IMR-90 (cell line): ENCODE data around the gene SYTL3. TPM values are rescaled to one million over a fixed set of nuclear protein-coding genes. Genes with fewer than 3 reads are reported as not detected.

Experiments
- ATAC-seq: fragments of 200-7000 bp; cut with Tn5 transposase; 2 replicates; pipeline ENCODE4 v1.9.1; 2020; ENCODE audit warnings: low read depth, mild to moderate bottlenecking, moderate library complexity
- BruUV-seq: library from RNA; stranded (reverse); fragments of 400-500 nt; replicated peaks from 2 replicates; lab custom pipeline; 2021; lab: Mats Ljungman, UMichigan
- CTCF ChIA-PET: fragments of 300-600 bp; formaldehyde crosslinking; extraction: SDS; loops from one replicate; lab custom pipeline; 2021; ENCODE audit warnings: antibody characterized with exemption; lab: Yijun Ruan, JAX
- POLR2A ChIA-PET: fragments of 300-600 bp; sonication (Branson Sonifier 250); formaldehyde crosslinking; loops from one replicate; lab custom pipeline; 2022; ENCODE audit warnings: antibody characterized with exemption; ENCODE audit not compliant: unreplicated experiment; lab: Charles Lee
- DNase-seq: peaks from one replicate; pipeline ENCODE4 v3.0.0; 2013
- H2AFZ ChIP-seq: replicated peaks from 2 replicates; pipeline ENCODE3; 2013; ENCODE audit warnings: low read length, mild to moderate bottlenecking; ENCODE audit not compliant: poor library complexity
- H2AK5ac ChIP-seq: 2 replicates; pipeline ENCODE4 v1.6.1; 2013; ENCODE audit warnings: low read depth, low read length, inconsistent platforms
- H2AK9ac ChIP-seq: replicated peaks from 2 replicates; pipeline ENCODE3; 2013; ENCODE audit warnings: mild to moderate bottlenecking, low read depth, low read length, moderate library complexity; ENCODE audit not compliant: poor library complexity
- H2BK120ac ChIP-seq: 2 replicates; pipeline ENCODE4 v1.6.1; 2013; ENCODE audit warnings: low read depth, low read length, inconsistent platforms
- H2BK15ac ChIP-seq: 3 replicates; pipeline ENCODE4 v1.6.1; 2013; ENCODE audit warnings: low read depth, low read length, inconsistent platforms
- H2BK20ac ChIP-seq: 2 replicates; pipeline ENCODE4 v1.6.1; 2013; ENCODE audit warnings: low read depth, mild to moderate bottlenecking, inconsistent platforms, low read length, moderate library complexity
- H2BK5ac ChIP-seq: 2 replicates; pipeline ENCODE4 v1.6.1; 2013; ENCODE audit warnings: mild to moderate bottlenecking, low read depth, low read length, inconsistent platforms; ENCODE audit not compliant: poor library complexity, severe bottlenecking
- H3K14ac ChIP-seq: replicated peaks from 2 replicates; pipeline ENCODE4 v1.6.1; 2013; ENCODE audit warnings: low read depth, low read length, inconsistent platforms
- H3K18ac ChIP-seq: 2 replicates; pipeline ENCODE4 v1.6.1; 2013; ENCODE audit warnings: low read depth, low read length, control low read depth
- H3K23ac ChIP-seq: 2 replicates; pipeline ENCODE4 v1.6.1; 2013; ENCODE audit warnings: low read depth, low read length, inconsistent platforms
- H3K27ac ChIP-seq: 2 replicates; pipeline ENCODE4 v1.5.1; 2013; ENCODE audit warnings: mild to moderate bottlenecking, control low read depth, low read length; ENCODE audit not compliant: insufficient read depth
- H3K27me3 ChIP-seq: 2 replicates; pipeline ENCODE4 v1.6.1; 2013; ENCODE audit warnings: low read length; ENCODE audit not compliant: control insufficient read depth, insufficient read depth
- H3K36me3 ChIP-seq: 2 replicates; pipeline ENCODE4 v1.6.1; 2013; ENCODE audit warnings: low read length, mixed read lengths; ENCODE audit not compliant: control insufficient read depth, insufficient read depth
- H3K4ac ChIP-seq: 2 replicates; pipeline ENCODE4 v1.6.1; 2013; ENCODE audit warnings: low read depth, low read length, inconsistent platforms
- H3K4me1 ChIP-seq: 2 replicates; pipeline ENCODE4 v1.6.1; 2013; ENCODE audit warnings: low read length, mixed read lengths; ENCODE audit not compliant: control insufficient read depth, insufficient read depth
- H3K4me2 ChIP-seq: 2 replicates; pipeline ENCODE4 v1.6.1; 2013; ENCODE audit warnings: low read depth, mild to moderate bottlenecking, control low read depth, low read length, moderate library complexity
- H3K4me3 ChIP-seq: 2 replicates; pipeline ENCODE4 v1.5.1; 2013; ENCODE audit warnings: low read depth, mild to moderate bottlenecking, control low read depth, low read length, moderate library complexity; ENCODE audit not compliant: insufficient read depth
- H3K56ac ChIP-seq: 2 replicates; pipeline ENCODE4 v1.6.1; 2013; ENCODE audit warnings: low read length, inconsistent platforms; ENCODE audit not compliant: insufficient read depth; ENCODE audit errors: extremely low read depth
- H3K79me1 ChIP-seq, 2 experiments: 2 replicates each; pipeline ENCODE4 v1.6.1; 2013; ENCODE audit warnings: low read length in 2 of 2, inconsistent platforms in 1 of 2, low read depth in 1 of 2
- H3K9ac ChIP-seq: 2 replicates; pipeline ENCODE4 v1.6.1; 2013; ENCODE audit warnings: low read depth, low read length, control low read depth
- H3K9me1 ChIP-seq: 2 replicates; pipeline ENCODE4 v1.6.1; 2013; ENCODE audit warnings: low read length, inconsistent platforms; ENCODE audit not compliant: insufficient read depth
- H3K9me3 ChIP-seq: 2 replicates; pipeline ENCODE4 v1.6.1; 2013; ENCODE audit warnings: low read length; ENCODE audit not compliant: control insufficient read depth, insufficient read depth
- H4K20me1 ChIP-seq: 2 replicates; pipeline ENCODE4 v1.6.1; 2013; ENCODE audit warnings: low read length, inconsistent platforms; ENCODE audit not compliant: insufficient read depth
- H4K5ac ChIP-seq: 2 replicates; pipeline ENCODE4 v1.6.1; 2013; ENCODE audit warnings: mild to moderate bottlenecking, low read depth, low read length, control low read depth
- H4K8ac ChIP-seq, 2 experiments: 2 replicates each; pipeline ENCODE4 v1.6.1; 2013; ENCODE audit warnings: low read depth in 2 of 2, low read length in 2 of 2, control low read depth in 1 of 2, inconsistent platforms in 1 of 2
- H4K91ac ChIP-seq: 2 replicates; pipeline ENCODE4 v1.6.1; 2013; ENCODE audit warnings: low read depth, low read length, inconsistent platforms; ENCODE audit not compliant: insufficient read depth
- BHLHE40 ChIP-seq: fragments of 150-350 bp; IDR thresholded peaks from 2 replicates; pipeline ENCODE4 v1.6.1; 2016; ENCODE audit warnings: mild to moderate bottlenecking, low read depth, low read length
- CEBPB ChIP-seq: IDR thresholded peaks from 2 replicates; pipeline ENCODE4 v1.6.1; 2012; ENCODE audit warnings: low read depth, low read length, improper control_type of control experiment
- FOS ChIP-seq: fragments of 150-350 bp; IDR thresholded peaks from 2 replicates; pipeline ENCODE4 v1.6.1; 2016; ENCODE audit warnings: low read depth, low read length
- RCOR1 ChIP-seq: IDR thresholded peaks from 2 replicates; pipeline ENCODE4 v1.6.1; 2012; ENCODE audit warnings: mild to moderate bottlenecking, low read length, improper control_type of control experiment; ENCODE audit not compliant: insufficient replicate concordance
- RFX5 ChIP-seq: IDR thresholded peaks from 2 replicates; pipeline ENCODE4 v1.8.0; 2012; ENCODE audit warnings: low read depth, mild to moderate bottlenecking, low read length, moderate library complexity
- WGBS, 2 experiments: methylation state at CpG; one replicate each; pipeline versions ENCODE4 v1.1.5 to v1.1.7; 2013; ENCODE audit warnings: missing lambda C conversion rate in 2 of 2; ENCODE audit not compliant: insufficient read length in 1 of 2; ENCODE audit errors: extremely low coverage in 2 of 2; 5-methylcytosine and 5-hydroxymethylcytosine counted together
- dilution Hi-C: fragments of 300-500 bp; cut with HindIII; formaldehyde crosslinking; loops from one replicate; pipeline ENCODE4 v1.14.3; 2018; ENCODE audit warnings: low sequenced_read_pairs; ENCODE audit not compliant: unreplicated experiment
- in situ Hi-C: fragments of 300-500 bp; cut with MboI; formaldehyde crosslinking; loops from 3 replicates; pipeline ENCODE4 v1.14.3; 2019; ENCODE audit warnings: low sequenced_read_pairs, inconsistent platforms, mixed read lengths
- intact Hi-C: fragments of 100-400 bp; cut with micrococcal nuclease; formaldehyde crosslinking; loops from 2 replicates; pipeline ENCODE4 v1.10.0; 2022
- polyA plus RNA-seq, 3 experiments: library from polyadenylated mRNA; depleted of rRNA; stranded (reverse); fragments of >200 nt; gene quantifications; 2 replicates each; pipeline ENCODE4 v1.2.3, GENCODE V29; 2012; ENCODE audit warnings: low replicate concordance in 1 of 3
- total RNA-seq: library from RNA; depleted of rRNA; stranded (reverse); fragments of >200 nt; gene quantifications from 2 replicates; pipeline ENCODE4 v1.2.3, GENCODE V29; 2012
- TF ChIP-seq, protein P1 (sequence below): fragments of 150-350 bp; IDR thresholded peaks from 2 replicates; pipeline ENCODE4 v1.6.1; 2017; ENCODE audit warnings: mild to moderate bottlenecking, antibody characterized with exemption, low read length, low read depth

Gene SYTL3
- total and polyA plus RNA-seq, 2 of the 4 experiments (the other 2 are of a cell fraction), result 2.9 to 4.3 TPM

DNA sequence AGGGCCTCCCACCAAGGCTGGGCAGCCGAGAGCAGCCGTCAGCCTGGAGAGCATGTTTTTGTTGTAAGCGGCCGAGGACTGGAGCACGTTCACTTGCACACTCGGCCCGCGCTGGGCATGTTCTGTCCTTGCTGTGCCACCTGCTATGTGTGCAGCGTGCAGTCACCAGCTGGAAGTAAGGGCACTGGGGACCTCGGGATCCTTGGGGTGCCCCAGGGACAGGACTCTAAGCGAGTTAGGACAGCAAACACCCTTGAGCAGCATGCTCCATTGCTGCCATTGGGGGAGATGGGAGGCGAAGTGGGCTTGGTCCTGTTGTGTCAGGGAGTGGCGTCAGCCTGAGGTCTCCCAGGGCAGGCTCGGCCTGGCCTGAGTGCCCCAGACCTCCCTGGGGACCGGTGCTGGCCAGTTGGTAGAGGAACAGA lies 24.0 kb upstream of the SYTL3 start:
- no peak for ATAC-seq
- ChIA-PET POLR2A (no interaction called here), CTCF (no interaction called here)
- WGBS, 2 experiments, result 98% methylated on average over 8 of the region's 15 CpGs; no CpG with 5 or more reads in 1 of the 2 experiments
- BruUV-seq, result no TSS peak
- peaks cover 11 to 50% of the 10 kb centered on the region in 2 experiments for H3K79me1 ChIP-seq
- no peak overlapping the region for H3K18ac ChIP-seq
- no peak overlapping the region for H3K23ac ChIP-seq
- H3K56ac ChIP-seq, result no peak overlapping the region
- in situ Hi-C loops (loop anchor here (25.0 kb wide), 1 partner anchor 1086 kb away; no protein-coding TSS in a partner anchor), intact Hi-C loops (no loop called here), dilution Hi-C loops (no loop called here)
- no peak overlapping the region for H2BK20ac ChIP-seq
- H3K27me3 ChIP-seq, result no peaks in the 10 kb centered on the region
- no peak overlapping the region for H3K4ac ChIP-seq
- peaks cover 3% of the 10 kb centered on the region for H3K4me1 ChIP-seq
- H2AK5ac ChIP-seq, result no peak overlapping the region
- no peak overlapping the region for H3K4me2 ChIP-seq
- no peak for TF ChIP-seq BHLHE40
- TF ChIP-seq FOS, result no peak
- TF ChIP-seq RCOR1, result no peak
- TF ChIP-seq RFX5, result no peak
- TF ChIP-seq, protein P1, sequence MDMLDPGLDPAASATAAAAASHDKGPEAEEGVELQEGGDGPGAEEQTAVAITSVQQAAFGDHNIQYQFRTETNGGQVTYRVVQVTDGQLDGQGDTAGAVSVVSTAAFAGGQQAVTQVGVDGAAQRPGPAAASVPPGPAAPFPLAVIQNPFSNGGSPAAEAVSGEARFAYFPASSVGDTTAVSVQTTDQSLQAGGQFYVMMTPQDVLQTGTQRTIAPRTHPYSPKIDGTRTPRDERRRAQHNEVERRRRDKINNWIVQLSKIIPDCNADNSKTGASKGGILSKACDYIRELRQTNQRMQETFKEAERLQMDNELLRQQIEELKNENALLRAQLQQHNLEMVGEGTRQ, result no peak
- no peak for TF ChIP-seq CEBPB
- no peak overlapping the region for H2BK120ac ChIP-seq
- no peak overlapping the region for H3K14ac ChIP-seq
- H3K36me3 ChIP-seq, result peaks cover 44% of the 10 kb centered on the region
- no peak overlapping the region for H3K9ac ChIP-seq
- no peak overlapping the region for H4K91ac ChIP-seq
- no peak overlapping the region for H2BK15ac ChIP-seq
- no peak overlapping the region for H2AFZ ChIP-seq
- DNase-seq, result no peak
- no peak overlapping the region for H3K4me3 ChIP-seq
- H3K9me3 ChIP-seq, result no peaks in the 10 kb centered on the region
- no peak overlapping the region for H2AK9ac ChIP-seq
- no peak overlapping the region for H3K27ac ChIP-seq
- H3K9me1 ChIP-seq, result peaks cover 10% of the 10 kb centered on the region
- H4K8ac ChIP-seq, result no peak overlapping the region
- no peak overlapping the region for H2BK5ac ChIP-seq
- H4K5ac ChIP-seq, result no peak overlapping the region
- H4K20me1 ChIP-seq, result no peaks in the 10 kb centered on the region
